NCI-H2081 (cell line): Measurements from ENCODE around the gene ISYNA1.
"Not testable (repeated sequence)": the region's sequence is repeated elsewhere in the genome, so short reads cannot be mapped to it uniquely, and the experiment has no call there.

ENCODE experiments used
- DNase-seq, 2 experiments: peaks; one replicate each; lab custom pipeline; 2025; lab: John Stamatoyannopoulos, UW

ISYNA1 gene

GRCh38 chr19:18419195-18419698 lies 18.7 kb downstream of the ISYNA1 start, which contains the start of gene SSBP4:
Gene SSBP4 (plus strand): TSS chr19:18419398. CDS start chr19:18419649, 251 bp downstream.
- DNase-seq = peak; percentile 65 to 79

GRCh38 chr19:18418483-18419194 lies 19.3 kb downstream of the ISYNA1 start:
- no peak for DNase-seq

- DNase-seq = no peak
Measured at GRCh38 chr19:18418029-18418482, 19.9 kb downstream of the ISYNA1 start.

GRCh38 chr19:18417250-18418028 lies 20.5 kb downstream of the ISYNA1 start:
- DNase-seq = peak; percentile 77 to 83

- DNase-seq = peak; percentile 84
Measured at GRCh38 chr19:18416778-18417249, 21.1 kb downstream of the ISYNA1 start.

- peak; percentile 68 to 87 for DNase-seq
Measured at GRCh38 chr19:18415178-18415867, 22.6 kb downstream of the ISYNA1 start.

- peak in 1 of 2 experiments; percentile 13 for DNase-seq
Measured at GRCh38 chr19:18414504-18415177, 23.3 kb downstream of the ISYNA1 start.

GRCh38 chr19:18412610-18413239 lies 25.2 kb downstream of the ISYNA1 start:
- DNase-seq = no peak

- no peak for DNase-seq
Measured at GRCh38 chr19:18408053-18408476, 29.9 kb downstream of the ISYNA1 start.

GRCh38 chr19:18406749-18407148 lies 31.2 kb downstream of the ISYNA1 start:
- no peak for DNase-seq

- DNase-seq = not testable (repeated sequence)
Measured at GRCh38 chr19:18405754-18406153, 32.2 kb downstream of the ISYNA1 start.

- not testable (repeated sequence) for DNase-seq
Measured at GRCh38 chr19:18402455-18403248, 35.3 kb downstream of the ISYNA1 start.

GRCh38 chr19:18401580-18402112 lies 36.3 kb downstream of the ISYNA1 start:
- DNase-seq = no peak

GRCh38 chr19:18399008-18399407 lies 38.9 kb downstream of the ISYNA1 start:
- peak in 1 of 2 experiments; percentile 5 for DNase-seq

GRCh38 chr19:18397242-18398202 lies 40.4 kb downstream of the ISYNA1 start, which contains the start of gene LRRC25:
Gene LRRC25 (minus strand): TSS chr19:18397622. CDS start chr19:18396963, 659 bp downstream.
- no peak for DNase-seq

GRCh38 chr19:18396471-18397241 lies 41.3 kb downstream of the ISYNA1 start:
- no peak for DNase-seq

GRCh38 chr19:18393836-18394235 lies 44.1 kb downstream of the ISYNA1 start:
- DNase-seq = no peak

- no peak for DNase-seq
Measured at GRCh38 chr19:18392926-18393325, 45.0 kb downstream of the ISYNA1 start.
